HepG2 (cell line): ENCODE data around the gene GJC2. TPM values are rescaled to one million over a fixed set of nuclear protein-coding genes. Genes with fewer than 3 reads are reported as not detected.
A peak's percentile ranks its signal among the peaks of the same experiment; 100 is the strongest.

Experiments used
- CREM ChIP-seq, 2 experiments: sonication (generic) in 1 of 2; formaldehyde crosslinking in 1 of 2; IDR thresholded peaks; 2 replicates each; pipeline versions ENCODE4 v1.4.0 to v1.6.1; 2016 to 2020; ENCODE audit warnings: antibody characterized with exemption in 1 of 2, mild to moderate bottlenecking in 1 of 2, missing genetic modification reagents in 1 of 2
- HNRNPH1 ChIP-seq: fragments of 200-400 bp; formaldehyde crosslinking; optimal IDR thresholded peaks from 2 replicates; pipeline ENCODE3; 2017; ENCODE audit warnings: mild to moderate bottlenecking, low read depth, low read length
- KDM1A ChIP-seq: IDR thresholded peaks from 2 replicates; pipeline ENCODE4 v1.6.1; 2016; ENCODE audit warnings: missing compliant biosample characterization
- MNT ChIP-seq: fragments of 450-650 bp; IDR thresholded peaks from 2 replicates; pipeline ENCODE4 v1.6.1; 2016
- NR2F1 ChIP-seq, 2 experiments: fragments of 450-650 bp in 1 of 2; formaldehyde crosslinking in 1 of 2; IDR thresholded peaks; 2 replicates each; pipeline versions ENCODE4 v1.5.0 to v1.6.1; 2016 to 2020; ENCODE audit warnings: mild to moderate bottlenecking in 1 of 2, missing compliant biosample characterization in 1 of 2, missing genetic modification reagents in 1 of 2, moderate library complexity in 1 of 2
- NR2F2 ChIP-seq: IDR thresholded peaks from 2 replicates; pipeline ENCODE4 v1.6.1; 2012; ENCODE audit warnings: low read depth, inconsistent platforms, borderline replicate concordance
- TARDBP ChIP-seq: sonication (generic); formaldehyde crosslinking; IDR thresholded peaks from 2 replicates; pipeline ENCODE4 v1.8.0; 2022; ENCODE audit warnings: mild to moderate bottlenecking, missing genetic modification reagents
- ZKSCAN5 ChIP-seq: sonication (generic); formaldehyde crosslinking; IDR thresholded peaks from 2 replicates; pipeline ENCODE4 v1.5.1; 2020; ENCODE audit warnings: mild to moderate bottlenecking, missing genetic modification reagents
- ZNF329 ChIP-seq: sonication (generic); formaldehyde crosslinking; IDR thresholded peaks from 2 replicates; pipeline ENCODE4 v1.9.0; 2021; ENCODE audit warnings: low read depth, mild to moderate bottlenecking, missing genetic modification reagents
- ZSCAN12 ChIP-seq: sonication (generic); formaldehyde crosslinking; IDR thresholded peaks from 2 replicates; pipeline ENCODE4 v1.9.0; 2021; ENCODE audit warnings: mild to moderate bottlenecking, missing genetic modification reagents
- polyA plus RNA-seq, 8 experiments: library from polyadenylated mRNA; depleted of rRNA in 3 of 8; stranded (reverse) in 7 of 8; unstranded in 1 of 8; fragments of >200 nt; fragmentation: Illumina TruSeq in 4 of 8; extraction: Trizol in 4 of 8; gene quantifications; 2 replicates each; pipeline versions ENCODE4 v1.2.1 to v1.2.3, GENCODE V29; 2011 to 2016; ENCODE audit warnings: low read depth in 4 of 8, missing spikeins in 1 of 8, mixed read lengths in 1 of 8; ENCODE audit not compliant: insufficient read depth in 1 of 8
- total RNA-seq, 5 experiments: library from RNA; depleted of rRNA; stranded (reverse); fragments of >200 nt; fragmentation: Illumina TruSeq; extraction: Trizol; gene quantifications; 2 replicates each; pipeline ENCODE4 v1.2.3, GENCODE V29; 2016; ENCODE audit warnings: low read depth in 1 of 5
- TF ChIP-seq, protein P1 (sequence below): IDR thresholded peaks from 2 replicates; pipeline ENCODE4 v1.4.0; 2020; ENCODE audit warnings: mild to moderate bottlenecking, missing genetic modification reagents
- TF ChIP-seq, protein P2 (sequence below): sonication (generic); formaldehyde crosslinking; IDR thresholded peaks from 2 replicates; pipeline ENCODE4 v1.8.0; 2022; ENCODE audit warnings: mild to moderate bottlenecking, missing genetic modification reagents, moderate library complexity

Gene GJC2
- total and polyA plus RNA-seq, 2 of the 13 experiments (the other 11 are each of a cell fraction or from before 2014, with no cell fraction given): 1.6 to 3.8 TPM

DNA sequence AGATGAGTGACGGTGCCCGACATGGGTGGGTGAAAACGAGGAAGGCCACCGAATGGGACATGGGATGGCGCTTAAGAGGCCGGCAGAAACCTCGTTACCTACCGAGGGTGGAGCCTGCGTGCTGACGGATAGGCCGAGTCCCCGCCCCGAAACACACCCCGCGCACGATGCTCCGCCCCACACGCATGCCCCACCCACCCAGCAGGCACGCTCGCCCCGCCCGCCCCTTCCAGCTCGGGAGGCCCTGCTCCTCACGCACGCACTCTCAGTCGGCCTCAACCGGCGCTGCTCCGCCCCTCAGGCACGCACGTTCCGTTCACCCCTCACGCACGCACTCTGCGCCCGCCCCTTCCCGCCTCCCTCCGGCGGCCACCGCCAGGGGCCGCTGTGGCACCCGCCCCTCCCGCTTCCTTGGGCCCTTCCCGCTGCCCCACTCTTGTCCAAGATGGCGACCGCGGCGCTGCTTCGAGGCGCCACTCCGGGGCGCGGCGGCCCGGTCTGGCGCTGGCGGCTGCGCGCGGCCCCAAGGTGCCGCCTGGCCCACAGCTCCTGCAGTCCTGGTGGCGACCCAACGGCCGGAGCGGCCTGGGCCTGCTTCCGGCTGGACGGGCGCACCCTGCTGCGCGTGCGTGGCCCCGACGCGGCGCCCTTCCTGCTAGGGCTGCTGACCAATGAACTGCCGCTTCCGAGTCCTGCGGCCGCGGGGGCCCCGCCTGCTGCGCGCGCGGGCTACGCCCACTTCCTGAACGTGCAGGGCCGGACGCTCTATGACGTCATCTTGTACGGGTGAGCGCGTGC is 15.8 kb downstream of the GJC2 start, which contains the start of gene IBA57 (continued):
- TF ChIP-seq, protein P1, sequence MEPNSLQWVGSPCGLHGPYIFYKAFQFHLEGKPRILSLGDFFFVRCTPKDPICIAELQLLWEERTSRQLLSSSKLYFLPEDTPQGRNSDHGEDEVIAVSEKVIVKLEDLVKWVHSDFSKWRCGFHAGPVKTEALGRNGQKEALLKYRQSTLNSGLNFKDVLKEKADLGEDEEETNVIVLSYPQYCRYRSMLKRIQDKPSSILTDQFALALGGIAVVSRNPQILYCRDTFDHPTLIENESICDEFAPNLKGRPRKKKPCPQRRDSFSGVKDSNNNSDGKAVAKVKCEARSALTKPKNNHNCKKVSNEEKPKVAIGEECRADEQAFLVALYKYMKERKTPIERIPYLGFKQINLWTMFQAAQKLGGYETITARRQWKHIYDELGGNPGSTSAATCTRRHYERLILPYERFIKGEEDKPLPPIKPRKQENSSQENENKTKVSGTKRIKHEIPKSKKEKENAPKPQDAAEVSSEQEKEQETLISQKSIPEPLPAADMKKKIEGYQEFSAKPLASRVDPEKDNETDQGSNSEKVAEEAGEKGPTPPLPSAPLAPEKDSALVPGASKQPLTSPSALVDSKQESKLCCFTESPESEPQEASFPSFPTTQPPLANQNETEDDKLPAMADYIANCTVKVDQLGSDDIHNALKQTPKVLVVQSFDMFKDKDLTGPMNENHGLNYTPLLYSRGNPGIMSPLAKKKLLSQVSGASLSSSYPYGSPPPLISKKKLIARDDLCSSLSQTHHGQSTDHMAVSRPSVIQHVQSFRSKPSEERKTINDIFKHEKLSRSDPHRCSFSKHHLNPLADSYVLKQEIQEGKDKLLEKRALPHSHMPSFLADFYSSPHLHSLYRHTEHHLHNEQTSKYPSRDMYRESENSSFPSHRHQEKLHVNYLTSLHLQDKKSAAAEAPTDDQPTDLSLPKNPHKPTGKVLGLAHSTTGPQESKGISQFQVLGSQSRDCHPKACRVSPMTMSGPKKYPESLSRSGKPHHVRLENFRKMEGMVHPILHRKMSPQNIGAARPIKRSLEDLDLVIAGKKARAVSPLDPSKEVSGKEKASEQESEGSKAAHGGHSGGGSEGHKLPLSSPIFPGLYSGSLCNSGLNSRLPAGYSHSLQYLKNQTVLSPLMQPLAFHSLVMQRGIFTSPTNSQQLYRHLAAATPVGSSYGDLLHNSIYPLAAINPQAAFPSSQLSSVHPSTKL (CRISPR knock-in tag): no peak
- TF ChIP-seq TARDBP (CRISPR knock-in tag) (peak; percentile 55), HNRNPH1 (no peak), MNT (peak; percentile 66), ZSCAN12 (CRISPR knock-in tag) (no peak), CREM (IDR thresholded peaks at IDR 0.05) (peak; percentile 55; the same call in 1 of the 2 replicates), CREM (CRISPR knock-in tag; IDR thresholded peaks at IDR 0.05) (0 out of 2 replicates have a peak, but pooled peaks have one; percentile 59), KDM1A (CRISPR knock-in tag) (no peak), NR2F1 (CRISPR knock-in tag; IDR thresholded peaks at IDR 0.05) (0 out of 4 replicates have a peak, but pooled peaks of 1 of the 2 experiments have one; percentile 16), ZKSCAN5 (no peak), ZNF329 (CRISPR knock-in tag) (0 out of 2 replicates have a peak, but pooled peaks have one; percentile 45), NR2F2 (no peak)
- TF ChIP-seq, protein P2, sequence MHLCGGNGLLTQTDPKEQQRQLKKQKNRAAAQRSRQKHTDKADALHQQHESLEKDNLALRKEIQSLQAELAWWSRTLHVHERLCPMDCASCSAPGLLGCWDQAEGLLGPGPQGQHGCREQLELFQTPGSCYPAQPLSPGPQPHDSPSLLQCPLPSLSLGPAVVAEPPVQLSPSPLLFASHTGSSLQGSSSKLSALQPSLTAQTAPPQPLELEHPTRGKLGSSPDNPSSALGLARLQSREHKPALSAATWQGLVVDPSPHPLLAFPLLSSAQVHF: no peak
- TF ChIP-seq, all 625 proteins: peak for 203
